Fibroblast of villous mesenchyme (primary cell): ENCODE measurements around the gene TLK1. TPM values are rescaled to one million over a fixed set of nuclear protein-coding genes. Genes with fewer than 3 reads are reported as not detected.
A peak's percentile ranks its signal among the peaks of the same experiment; 100 is the strongest.
"Not testable (repeated sequence)": the region's sequence is repeated elsewhere in the genome, so short reads cannot be mapped to it uniquely, and the experiment has no call there.

ENCODE experiments used
- DNase-seq: peaks from one replicate; pipeline ENCODE4 v3.0.0-alpha.2; 2010; ENCODE audit warnings: low read depth
- H3K4me3 ChIP-seq: 2 replicates; pipeline ENCODE4 v1.5.1; 2011; ENCODE audit warnings: low read depth, mild to moderate bottlenecking, low read length
- CTCF ChIP-seq: IDR thresholded peaks from 2 replicates; pipeline ENCODE4 v1.5.1; 2012; ENCODE audit warnings: low read depth, mild to moderate bottlenecking, low read length; ENCODE audit not compliant: insufficient read depth
- total RNA-seq: library from RNA; depleted of rRNA; stranded (reverse); fragments of >200 nt; gene quantifications from 2 replicates; pipeline ENCODE4 v1.2.3, GENCODE V29; 2012

Gene TLK1
- total RNA-seq, 1 donor: 17.3 TPM

DNA sequence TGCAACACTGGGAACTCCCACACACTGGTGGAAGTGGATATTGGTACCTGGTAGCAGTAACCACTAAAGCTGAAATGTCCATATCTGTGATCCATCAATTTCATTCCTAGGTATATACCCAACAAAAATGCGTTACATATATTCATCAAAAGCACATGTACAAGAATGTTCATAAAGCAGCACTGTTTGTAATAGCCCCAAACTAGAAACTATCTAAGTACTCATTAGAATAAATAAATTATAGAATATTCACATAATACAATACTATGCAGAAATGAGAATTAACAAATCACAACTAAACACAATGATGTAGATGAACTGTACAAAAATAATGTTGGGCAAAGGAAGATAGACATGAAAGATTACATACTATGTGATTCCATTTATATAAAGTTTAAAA, 11.1 kb upstream of the TLK1 start:
- no peak for TF ChIP-seq CTCF
- DNase-seq: no peak
- H3K4me3 ChIP-seq: no peak overlapping the region

GRCh38 chr2:171169839-171170238, 9.1 kb upstream of the TLK1 start:
- H3K4me3 ChIP-seq: no peak overlapping the region
- no peak for DNase-seq
- TF ChIP-seq CTCF: no peak

GRCh38 chr2:171169333-171169732, 8.6 kb upstream of the TLK1 start:
- DNase-seq: no peak
- TF ChIP-seq CTCF: no peak
- no peak overlapping the region for H3K4me3 ChIP-seq

DNA sequence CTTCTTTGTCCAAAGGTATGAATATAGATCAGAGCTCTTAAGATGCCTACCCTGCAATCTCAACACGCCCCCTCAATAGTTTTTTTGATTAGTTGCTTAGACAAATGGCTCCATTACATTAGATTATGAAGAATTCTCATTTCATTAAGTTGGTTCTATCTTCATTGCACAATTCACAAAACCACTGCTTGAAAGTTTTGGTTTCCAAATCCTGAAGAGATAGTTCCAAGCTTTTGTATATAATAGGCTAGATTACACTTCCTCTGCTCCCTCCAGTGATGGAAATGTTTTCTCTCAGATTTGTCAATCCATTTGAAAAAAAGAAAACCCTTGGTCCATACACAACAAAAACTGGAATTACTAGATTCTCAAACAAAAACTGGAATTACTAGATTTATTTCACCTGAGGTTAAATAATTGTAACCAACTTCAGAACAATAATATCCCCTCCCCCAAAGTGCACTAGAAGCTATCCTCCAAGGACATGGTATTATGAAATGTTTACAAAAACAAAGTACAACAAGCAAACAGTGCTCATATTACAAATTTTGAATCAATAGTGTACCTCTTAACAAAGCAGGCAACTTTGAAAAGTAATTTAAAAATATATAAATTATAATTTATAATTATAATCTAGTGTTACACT, 6.8 kb upstream of the TLK1 start:
- DNase-seq: peak; percentile 72
- no peak for TF ChIP-seq CTCF
- no peak overlapping the region for H3K4me3 ChIP-seq

- H3K4me3 ChIP-seq: no peak overlapping the region
- DNase-seq: peak; percentile 29
- TF ChIP-seq CTCF: no peak
These were observed 5.8 kb upstream of the TLK1 start for GRCh38 chr2:171166328-171166983.

GRCh38 chr2:171165967-171166327, 5.3 kb upstream of the TLK1 start:
- no peak for DNase-seq
- no peak for TF ChIP-seq CTCF
- H3K4me3 ChIP-seq: no peak overlapping the region

DNA sequence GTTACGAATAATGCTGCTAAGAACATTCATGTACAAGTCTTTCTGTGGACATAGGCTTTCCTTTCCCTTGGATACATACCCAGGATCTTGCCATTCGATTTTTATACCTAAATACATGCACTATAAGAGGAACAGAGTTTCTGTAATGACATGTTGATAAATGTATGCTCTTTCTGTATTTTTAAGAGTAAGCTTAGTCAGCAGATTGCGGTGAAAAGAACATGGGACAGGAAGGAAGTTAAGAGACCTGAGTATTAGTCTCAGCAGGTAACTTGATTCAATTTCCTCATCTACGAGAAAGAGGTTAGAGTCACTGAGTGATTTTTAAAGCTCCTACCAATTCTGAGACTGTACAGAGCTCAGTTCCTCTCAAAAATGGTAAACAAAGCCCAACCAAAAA, 2.6 kb upstream of the TLK1 start:
- no peak for TF ChIP-seq CTCF
- H3K4me3 ChIP-seq: no peak overlapping the region
- no peak for DNase-seq

- H3K4me3 ChIP-seq, DNase-seq: not testable (repeated sequence)
These were observed 2.0 kb upstream of the TLK1 start for GRCh38 chr2:171162522-171163197.
